HEK293 (cell line): Measurements from ENCODE around the gene ITGB1BP1.
A peak's percentile ranks its signal among the peaks of the same experiment; 100 is the strongest.

Experiments used
- CTCF ChIA-PET: fragments of 350-600 bp; formaldehyde crosslinking; extraction: SDS; loops from one replicate; lab custom pipeline; 2021; ENCODE audit warnings: antibody characterized with exemption; lab: Yijun Ruan, JAX
- POLR2A ChIA-PET: fragments of 300-600 bp; formaldehyde crosslinking; extraction: SDS; loops from one replicate; lab custom pipeline; 2020; ENCODE audit warnings: antibody characterized with exemption, inconsistent platforms; lab: Yijun Ruan, JAX
- H3K27ac ChIP-seq: fragments of 200-500 bp; sonication (Bioruptor generic); 2 replicates; pipeline ENCODE4 v1.5.1; 2014; ENCODE audit warnings: low read depth, low read length, control low read depth, inconsistent platforms; ENCODE audit errors: extremely low read depth
- H3K36me3 ChIP-seq, 2 experiments: fragments of 200-500 bp in 1 of 2; sonication (Bioruptor generic) in 1 of 2; 1 replicate in 1 of 2; 2 replicates in 1 of 2; pipeline ENCODE4 v1.5.1; 2014 to 2017; ENCODE audit warnings: inconsistent platforms in 2 of 2, low read length in 2 of 2; ENCODE audit not compliant: control insufficient read depth in 2 of 2, insufficient read depth in 1 of 2
- H3K4me1 ChIP-seq: fragments of 200-500 bp; sonication (Bioruptor generic); 2 replicates; pipeline ENCODE4 v1.5.1; 2014; ENCODE audit warnings: mild to moderate bottlenecking, low read length, inconsistent platforms; ENCODE audit not compliant: control insufficient read depth, insufficient read depth
- H3K4me3 ChIP-seq: 2 replicates; pipeline ENCODE4 v1.5.1; 2011; ENCODE audit warnings: low read depth, mild to moderate bottlenecking, control low read depth, low read length, moderate library complexity
- H3K9me3 ChIP-seq: fragments of 200-500 bp; sonication (Bioruptor generic); 2 replicates; pipeline ENCODE4 v1.5.1; 2014; ENCODE audit warnings: low read depth, low read length, inconsistent platforms; ENCODE audit not compliant: control insufficient read depth, insufficient read depth
- BCL11A ChIP-seq: fragments of 450-650 bp; formaldehyde crosslinking; IDR thresholded peaks from 2 replicates; pipeline ENCODE4 v1.5.1; 2016; ENCODE audit warnings: low read depth, missing biosample characterization, missing genetic modification characterization
- BCL6B ChIP-seq: fragments of 450-650 bp; formaldehyde crosslinking; IDR thresholded peaks from 2 replicates; pipeline ENCODE4 v1.5.1; 2017; ENCODE audit warnings: missing biosample characterization, missing genetic modification characterization
- GLI2 ChIP-seq: fragments of 450-650 bp; formaldehyde crosslinking; IDR thresholded peaks from 2 replicates; pipeline ENCODE4; 2017; ENCODE audit warnings: missing biosample characterization, missing genetic modification characterization, low read depth, borderline replicate concordance
- ZBTB11 ChIP-seq: fragments of 450-650 bp; formaldehyde crosslinking; conservative IDR thresholded peaks from 2 replicates; pipeline ENCODE4 v1.5.1; 2016; ENCODE audit warnings: low read depth, missing biosample characterization, missing genetic modification characterization
- ZNF157 ChIP-seq: fragments of 450-650 bp; formaldehyde crosslinking; IDR thresholded peaks from 2 replicates; pipeline ENCODE4 v1.5.1; 2016; ENCODE audit warnings: missing biosample characterization, missing genetic modification characterization
- ZNF202 ChIP-seq: fragments of 450-650 bp; formaldehyde crosslinking; IDR thresholded peaks from 2 replicates; pipeline ENCODE4 v1.5.1; 2016; ENCODE audit warnings: missing biosample characterization, missing genetic modification characterization, borderline replicate concordance
- ZNF302 ChIP-seq: fragments of 450-650 bp; formaldehyde crosslinking; IDR thresholded peaks from 2 replicates; pipeline ENCODE4 v1.5.1; 2016; ENCODE audit warnings: missing biosample characterization, missing genetic modification characterization, low read depth
- ZNF530 ChIP-seq: fragments of 450-650 bp; formaldehyde crosslinking; IDR thresholded peaks from 2 replicates; pipeline ENCODE4 v1.5.1; 2016; ENCODE audit warnings: low read depth, missing biosample characterization, missing genetic modification characterization
- ZNF596 ChIP-seq: fragments of 450-650 bp; IDR thresholded peaks from 2 replicates; pipeline ENCODE4 v1.5.0; 2018; ENCODE audit warnings: missing biosample characterization, mild to moderate bottlenecking, missing genetic modification characterization, moderate library complexity
- ZSCAN16 ChIP-seq: fragments of 450-650 bp; formaldehyde crosslinking; IDR thresholded peaks from 2 replicates; pipeline ENCODE4 v1.5.1; 2016; ENCODE audit warnings: missing biosample characterization, missing genetic modification characterization
- ZSCAN18 ChIP-seq: fragments of 450-650 bp; formaldehyde crosslinking; IDR thresholded peaks from 2 replicates; pipeline ENCODE4 v1.5.1; 2016; ENCODE audit warnings: missing biosample characterization, missing genetic modification characterization
- ZSCAN4 ChIP-seq: fragments of 450-650 bp; formaldehyde crosslinking; IDR thresholded peaks from 2 replicates; pipeline ENCODE4 v1.5.1; 2017; ENCODE audit warnings: missing biosample characterization, missing genetic modification characterization
- ZXDB ChIP-seq: fragments of 450-650 bp; formaldehyde crosslinking; IDR thresholded peaks from 2 replicates; pipeline ENCODE4 v1.5.1; 2016; ENCODE audit warnings: missing biosample characterization, missing genetic modification characterization

The ITGB1BP1 gene

GRCh38 chr2:9360701-9361100 is 62.6 kb downstream of the ITGB1BP1 start (continued):
- TF ChIP-seq ZSCAN18 (tag by site-specific recombination) (no peak), GLI2 (tag by site-specific recombination) (no peak)
- TF ChIP-seq, all 188 proteins: peak for 0

DNA sequence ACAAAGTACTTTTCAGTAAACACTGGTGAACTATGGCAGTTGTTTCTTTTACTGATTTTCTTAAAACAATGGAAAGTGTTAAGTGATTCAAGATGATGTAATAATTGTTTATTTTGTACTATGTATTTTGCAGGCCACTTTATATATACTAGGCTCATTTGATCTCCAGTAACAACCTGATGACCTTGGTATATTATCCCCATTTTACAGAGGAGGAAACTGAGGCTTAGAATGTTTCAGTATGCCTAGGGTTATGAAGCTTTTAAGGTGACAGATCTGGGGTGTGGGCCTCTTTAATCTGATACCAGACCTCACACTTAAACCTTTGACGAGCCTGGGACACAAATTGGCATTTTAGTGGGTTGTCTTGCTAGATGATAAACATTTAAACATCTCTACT is 63.2 kb downstream of the ITGB1BP1 start:
- ChIA-PET POLR2A (no interaction called here), CTCF (interaction anchor here (1.0 kb wide), 1 partner anchor 218 kb away, joined by 3 read pairs; no protein-coding TSS in a partner anchor)
- Histone ChIP-seq H3K9me3 (no peaks in the 10 kb centered on the region), H3K27ac (no peak overlapping the region), H3K4me3 (no peak overlapping the region), H3K36me3 (peaks cover 23 to 56% of the 10 kb centered on the region in 2 experiments; a peak in 2 of 3 replicates), H3K4me1 (no peaks in the 10 kb centered on the region)
- no peak for TF ChIP-seq ZXDB (tag by site-specific recombination)
- no peak for TF ChIP-seq ZSCAN16 (tag by site-specific recombination)
- no peak for TF ChIP-seq ZNF157 (tag by site-specific recombination)
- no peak for TF ChIP-seq ZNF530 (tag by site-specific recombination)
- no peak for TF ChIP-seq ZBTB11
- no peak for TF ChIP-seq BCL11A (tag by site-specific recombination)
- TF ChIP-seq ZNF202 = no peak
- no peak for TF ChIP-seq ZNF302 (tag by site-specific recombination)
- TF ChIP-seq ZNF596 (tag by site-specific recombination) = no peak

DNA sequence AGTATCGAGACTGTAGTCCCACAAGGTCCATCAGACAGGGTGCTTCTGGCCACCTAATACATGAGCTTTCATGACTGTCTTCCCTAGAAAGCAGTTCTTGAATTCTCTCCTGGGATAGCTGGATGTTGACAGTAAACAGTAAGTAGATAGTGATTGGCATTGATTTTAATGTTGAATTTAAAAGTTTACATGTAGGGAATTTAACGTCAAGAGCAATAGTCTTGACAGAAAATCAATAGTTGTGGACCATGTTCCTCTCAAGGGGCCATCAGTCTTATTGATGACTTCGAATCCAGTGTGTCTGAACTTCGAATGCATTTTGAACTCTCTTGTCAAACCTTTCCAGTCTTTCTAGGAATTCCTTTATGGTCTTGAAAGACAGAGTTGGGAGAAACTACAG is 63.9 kb downstream of the ITGB1BP1 start:
- Histone ChIP-seq H3K4me3 (no peak overlapping the region), H3K9me3 (no peaks in the 10 kb centered on the region), H3K4me1 (no peaks in the 10 kb centered on the region), H3K27ac (no peak overlapping the region), H3K36me3 (peaks cover 23 to 55% of the 10 kb centered on the region in 2 experiments; a peak in 2 of 3 replicates)
- ChIA-PET POLR2A (no interaction called here), CTCF (interaction anchor here (1.0 kb wide), 1 partner anchor 217 kb away, joined by 3 read pairs; no protein-coding TSS in a partner anchor)
- TF ChIP-seq BCL6B (tag by site-specific recombination) (0 out of 2 replicates have a peak, but pooled peaks have one; percentile 32), ZSCAN4 (tag by site-specific recombination) (no peak)
